H1 (cell line): ENCODE measurements around the gene HSD11B1. TPM values are rescaled to one million over a fixed set of nuclear protein-coding genes. Genes with fewer than 3 reads are reported as not detected.

Experiments used
- CTCF ChIA-PET: fragments of 300-600 bp; sonication (Branson Sonifier 250); formaldehyde crosslinking; loops from one replicate; lab custom pipeline; 2021; ENCODE audit not compliant: partially characterized antibody; lab: Charles Lee
- POLR2A ChIA-PET: fragments of 300-600 bp; sonication (Branson Sonifier 250); formaldehyde crosslinking; loops from one replicate; lab custom pipeline; 2021; ENCODE audit warnings: inconsistent platforms; ENCODE audit not compliant: partially characterized antibody; lab: Charles Lee
- DNase-seq, 2 experiments: peaks; one replicate each; pipeline versions ENCODE4 v3.0.0 to v3.0.0-alpha.2; 2010 to 2022; ENCODE audit warnings: low spot score in 2 of 2, low read depth in 1 of 2, mixed read lengths in 1 of 2
- FAIRE-seq: peaks from 2 replicates; lab custom pipeline; 2011; peaks lifted over from hg19 to GRCh38; lab: Jason Lieb, UNC
- H2AFZ ChIP-seq: 2 replicates; pipeline ENCODE4 v1.8.1; 2012; ENCODE audit warnings: low read length, inconsistent platforms
- H2AK5ac ChIP-seq: 2 replicates; pipeline ENCODE4 v1.6.1; 2013; ENCODE audit warnings: low read depth, low read length
- H2BK120ac ChIP-seq: replicated peaks from 2 replicates; pipeline ENCODE3; 2013; ENCODE audit warnings: low read depth, low read length, inconsistent platforms
- H2BK12ac ChIP-seq: 2 replicates; pipeline ENCODE4 v1.6.1; 2013; ENCODE audit warnings: low read depth, low read length
- H2BK15ac ChIP-seq: 2 replicates; pipeline ENCODE4 v1.6.1; 2013; ENCODE audit warnings: low read length
- H2BK20ac ChIP-seq: 2 replicates; pipeline ENCODE4 v1.6.1; 2013; ENCODE audit warnings: low read length
- H2BK5ac ChIP-seq: 2 replicates; pipeline ENCODE4 v1.6.1; 2013; ENCODE audit warnings: low read depth, low read length
- H3K14ac ChIP-seq: 2 replicates; pipeline ENCODE4 v1.6.1; 2013; ENCODE audit warnings: inconsistent platforms; ENCODE audit not compliant: insufficient read length
- H3K18ac ChIP-seq: 2 replicates; pipeline ENCODE4 v1.6.1; 2013; ENCODE audit warnings: low read length; ENCODE audit errors: extremely low read depth
- H3K23ac ChIP-seq: 2 replicates; pipeline ENCODE4 v1.6.1; 2013; ENCODE audit warnings: inconsistent platforms; ENCODE audit not compliant: insufficient read length
- H3K23me2 ChIP-seq: 2 replicates; pipeline ENCODE4 v1.6.1; 2013; ENCODE audit warnings: low read depth, low read length
- H3K27ac ChIP-seq: 2 replicates; pipeline ENCODE4 v1.6.1; 2011; ENCODE audit warnings: low read depth, low read length, inconsistent platforms
- H3K27me3 ChIP-seq, 4 experiments: replicated peaks in 1 of 4; 1 replicate in 1 of 4; 2 replicates in 3 of 4; pipeline versions ENCODE4 v1.6.1 to v1.8.1; 2011 to 2013; ENCODE audit warnings: low read length in 3 of 4, mild to moderate bottlenecking in 3 of 4, inconsistent platforms in 2 of 4, mixed read lengths in 2 of 4, moderate library complexity in 1 of 4; ENCODE audit not compliant: control insufficient read depth in 3 of 4, insufficient read depth in 3 of 4; ENCODE audit errors: extremely low read depth in 1 of 4
- H3K36me3 ChIP-seq, 4 experiments: 2 replicates each; pipeline versions ENCODE4 v1.6.1 to v1.8.1; 2011 to 2013; ENCODE audit warnings: mild to moderate bottlenecking in 4 of 4, low read length in 3 of 4, moderate library complexity in 2 of 4, control low read depth in 1 of 4, inconsistent platforms in 1 of 4; ENCODE audit not compliant: insufficient read depth in 4 of 4, control insufficient read depth in 2 of 4
- H3K4ac ChIP-seq: replicated peaks from 2 replicates; pipeline ENCODE3; 2013; ENCODE audit warnings: low read length, low read depth, mixed read lengths, inconsistent platforms; ENCODE audit not compliant: insufficient read length
- H3K4me1 ChIP-seq, 4 experiments: replicated peaks in 1 of 4; 1 replicate in 1 of 4; 2 replicates in 3 of 4; pipeline versions ENCODE4 v1.6.1 to v1.8.1; 2011 to 2013; ENCODE audit warnings: low read length in 3 of 4, inconsistent platforms in 2 of 4, mixed read lengths in 1 of 4; ENCODE audit not compliant: insufficient read depth in 4 of 4, control insufficient read depth in 3 of 4
- H3K4me2 ChIP-seq, 2 experiments: 2 replicates each; pipeline versions ENCODE4 v1.6.1 to v1.8.1; 2011 to 2013; ENCODE audit warnings: low read depth in 2 of 2, low read length in 2 of 2, control low read depth in 1 of 2, inconsistent platforms in 1 of 2, mild to moderate bottlenecking in 1 of 2; ENCODE audit not compliant: insufficient read depth in 1 of 2
- H3K4me3 ChIP-seq, 4 experiments: fragments of 200-600, 300-600 bp in 1 of 4; sonication (generic), shearing (Covaris generic), sonication (Bioruptor Twin) in 1 of 4; 2 replicates each; pipeline versions ENCODE4 v1.5.1 to v1.8.1; 2011 to 2016; ENCODE audit warnings: low read length in 4 of 4, low read depth in 3 of 4, control low read depth in 2 of 4, inconsistent platforms in 2 of 4, mild to moderate bottlenecking in 2 of 4, mixed read lengths in 1 of 4, moderate library complexity in 1 of 4; ENCODE audit not compliant: insufficient read depth in 2 of 4; ENCODE audit errors: extremely low read depth in 1 of 4
- H3K56ac ChIP-seq: replicated peaks from 2 replicates; pipeline ENCODE3; 2013; ENCODE audit warnings: low read depth, mild to moderate bottlenecking, mixed read lengths, low read length, inconsistent platforms; ENCODE audit not compliant: insufficient read length
- H3K79me1 ChIP-seq: 2 replicates; pipeline ENCODE4 v1.6.1; 2013; ENCODE audit warnings: low read depth, low read length, control low read depth
- H3K79me2 ChIP-seq, 2 experiments: 2 replicates each; pipeline versions ENCODE4 v1.6.1 to v1.8.1; 2012 to 2013; ENCODE audit warnings: low read length in 2 of 2, mild to moderate bottlenecking in 2 of 2, inconsistent platforms in 1 of 2; ENCODE audit not compliant: insufficient read depth in 2 of 2, control insufficient read depth in 1 of 2
- H3K9ac ChIP-seq, 4 experiments: replicated peaks in 1 of 4; 1 replicate in 1 of 4; 2 replicates in 3 of 4; pipeline versions ENCODE4 v1.6.1 to v1.8.1; 2011 to 2013; ENCODE audit warnings: low read depth in 3 of 4, low read length in 3 of 4, control low read depth in 2 of 4, mild to moderate bottlenecking in 2 of 4, moderate library complexity in 2 of 4, inconsistent platforms in 1 of 4; ENCODE audit errors: extremely low read depth in 1 of 4
- H3K9me3 ChIP-seq, 2 experiments: 2 replicates each; pipeline versions ENCODE4 v1.6.1 to v1.8.1; 2012 to 2013; ENCODE audit warnings: mild to moderate bottlenecking in 2 of 2, moderate library complexity in 2 of 2, control low read depth in 1 of 2, inconsistent platforms in 1 of 2, low read depth in 1 of 2, low read length in 1 of 2, mixed read lengths in 1 of 2; ENCODE audit not compliant: insufficient read depth in 2 of 2
- H4K20me1 ChIP-seq, 2 experiments: replicated peaks in 1 of 2; 2 replicates each; pipeline versions ENCODE3 to v1.8.1; 2011 to 2013; ENCODE audit warnings: inconsistent platforms in 2 of 2, low read length in 2 of 2, mild to moderate bottlenecking in 1 of 2; ENCODE audit not compliant: insufficient read depth in 2 of 2, control insufficient read depth in 1 of 2
- H4K5ac ChIP-seq: 2 replicates; pipeline ENCODE4 v1.6.1; 2013; ENCODE audit warnings: low read length, low read depth, mixed read lengths, inconsistent platforms; ENCODE audit not compliant: insufficient read length
- H4K8ac ChIP-seq: 2 replicates; pipeline ENCODE4 v1.8.0; 2013; ENCODE audit warnings: mild to moderate bottlenecking, moderate library complexity, low read length, inconsistent platforms; ENCODE audit not compliant: insufficient read depth; ENCODE audit errors: extremely low read depth
- H4K91ac ChIP-seq: replicated peaks from 2 replicates; pipeline ENCODE3; 2013; ENCODE audit warnings: low read length, mixed read lengths, inconsistent platforms; ENCODE audit not compliant: insufficient read length
- ATF2 ChIP-seq: IDR thresholded peaks from 2 replicates; pipeline ENCODE4 v1.6.1; 2012; ENCODE audit warnings: low read length, inconsistent platforms
- ATF3 ChIP-seq: IDR thresholded peaks from 2 replicates; pipeline ENCODE4 v1.6.1; 2011; ENCODE audit warnings: low read depth, mild to moderate bottlenecking, low read length; ENCODE audit not compliant: insufficient read depth
- BCL11A ChIP-seq, 2 experiments: IDR thresholded peaks; one replicate each; pipeline ENCODE4 v1.6.1; 2011; ENCODE audit warnings: low read depth in 2 of 2, low read length in 2 of 2, mild to moderate bottlenecking in 2 of 2
- GTF2F1 ChIP-seq: IDR thresholded peaks from 2 replicates; pipeline ENCODE4 v1.6.1; 2012; ENCODE audit warnings: low read depth, low read length, improper control_type of control experiment, borderline replicate concordance
- KDM5A ChIP-seq: fragments of 200-600 bp; IDR thresholded peaks from 2 replicates; pipeline ENCODE4 v1.7.1; 2012; ENCODE audit warnings: mild to moderate bottlenecking, low read length, inconsistent platforms, mixed read lengths
- WGBS, 2 experiments: shearing (Covaris generic) in 1 of 2; methylation state at CpG; one replicate each; pipeline versions ENCODE4 v1.1.6 to v1.1.7; 2013 to 2015; ENCODE audit warnings: low lambda C conversion rate in 2 of 2, mixed read lengths in 2 of 2, inconsistent platforms in 1 of 2, low coverage in 1 of 2, missing lambda C conversion rate in 1 of 2; ENCODE audit not compliant: insufficient replicate concordance in 2 of 2, insufficient coverage in 1 of 2, insufficient read length in 1 of 2; ENCODE audit errors: extremely low coverage in 1 of 2, missing lambda C conversion rate in 1 of 2; 5-methylcytosine and 5-hydroxymethylcytosine counted together
- polyA plus RNA-seq, 7 experiments: library from polyadenylated mRNA; depleted of rRNA in 3 of 7; stranded (reverse) in 5 of 7; unstranded in 2 of 7; fragments of >200 nt in 5 of 7; fragments of 200-250 nt in 2 of 7; gene quantifications; 1 replicate in 5 of 7; 2 replicates in 1 of 7; 4 replicates in 1 of 7; pipeline versions ENCODE4 v1.2.1 to v1.2.3, GENCODE V29; 2011 to 2013; ENCODE audit warnings: missing spikeins in 2 of 7, mixed read lengths in 2 of 7
- total RNA-seq: library from RNA; stranded (reverse); fragmentation: NEBNext Ultra II Directional; extraction: Animal tissue kit (Norgen Biotek cat#: 25700); gene quantifications from 2 replicates; pipeline ENCODE4 v1.2.1, GENCODE V29; 2021

Gene HSD11B1
- total and polyA plus RNA-seq, 2 of the 8 experiments (the other 6 are each of a cell fraction or from before 2014, with no cell fraction given) = not detected

GRCh38 chr1:209780268-209780667 lies 75.6 kb downstream of the HSD11B1 start:
- Histone ChIP-seq H3K9me3 (no peaks in the 10 kb centered on the region), H2BK15ac (no peak overlapping the region), H3K23me2 (peaks cover 6% of the 10 kb centered on the region), H3K4me3 (no peak overlapping the region), H3K4me2 (no peak overlapping the region), H3K27me3 (no peaks in the 10 kb centered on the region), H4K5ac (no peak overlapping the region), H4K8ac (no peak overlapping the region), H4K20me1 (no peaks in the 10 kb centered on the region), H3K79me2 (peaks cover 0 to 6% of the 10 kb centered on the region in 2 experiments; a peak in 1 of 4 replicates), H2AK5ac (no peak overlapping the region), H3K79me1 (no peaks in the 10 kb centered on the region), H3K14ac (no peak overlapping the region), H3K18ac (no peak overlapping the region), H2BK5ac (no peak overlapping the region), H2BK120ac (no peak overlapping the region), H3K27ac (no peak overlapping the region), H3K4ac (no peak overlapping the region), H3K36me3 (0 out of 8 replicates have a peak, but pooled peaks cover 0 to 3% (median 0%) of the 10 kb centered on the region in 4 experiments), H3K23ac (no peak overlapping the region), H3K9ac (no peak overlapping the region), H3K56ac (no peak overlapping the region), H2BK12ac (no peak overlapping the region), H3K4me1 (peaks cover 0 to 6% (median 2%) of the 10 kb centered on the region in 4 experiments; a peak in 2 of 7 replicates), H4K91ac (no peak overlapping the region), H2AFZ (no peak overlapping the region), H2BK20ac (no peak overlapping the region)
- DNase-seq (no peak), FAIRE-seq (no peak)
- ChIA-PET CTCF (interaction anchor here (1.2 to 1.7 kb wide), 4 partner anchors 12 to 47 kb away, joined by 3 to 4 read pairs (median 4); partner anchors contain the start of gene UTP25), POLR2A (no interaction called here)
- TF ChIP-seq ATF3 = no peak
- no peak for TF ChIP-seq ATF2
- no peak for TF ChIP-seq KDM5A
- no peak for TF ChIP-seq BCL11A (IDR thresholded peaks at IDR 0.05; ENCODE audit: low read depth in 2 of 2, low read length in 2 of 2)
- TF ChIP-seq GTF2F1 = no peak
- 85% methylated on average over 4 of the region's 4 CpGs; no CpG with 5 or more reads in 1 of the 2 experiments for WGBS, 2 experiments
